ENCODE data around the gene UBAP2L. TPM values are rescaled to one million over a fixed set of nuclear protein-coding genes. Genes with fewer than 3 reads are reported as not detected.
A peak's percentile ranks its signal among the peaks of the same experiment; 100 is the strongest.
"Not testable (repeated sequence)": the region's sequence is repeated elsewhere in the genome, so short reads cannot be mapped to it uniquely, and the experiment has no call there.

Gene UBAP2L
- total RNA-seq, 3 donors from 2014 or later = 64.8 to 79.3 (median 70.1) TPM

- Histone ChIP-seq H3K36me3 (no peaks in the 10 kb centered on the region), H3K27me3 (no peaks in the 10 kb centered on the region), H3K9me3 (no peaks in the 10 kb centered on the region), H3K4me3 (peak within 1 kb of the TSS; percentile 77 to 91 (median 88)), H3K27ac (peak within 1 kb of the TSS; percentile 90 to 95), H3K4me1 (peaks cover 0 to 4% of the 10 kb centered on the region in 2 donors)
- intact Hi-C loops (cut with DNase I; ENCODE audit: low total_unique reads) = no loop called here
- peak; percentile 86 to 92 for DNase-seq (ENCODE audit: low spot score in 2 of 2)
- peak; percentile 49 for TF ChIP-seq POLR2A (IDR thresholded peaks at IDR 0.05)
- TF ChIP-seq, protein P1, sequence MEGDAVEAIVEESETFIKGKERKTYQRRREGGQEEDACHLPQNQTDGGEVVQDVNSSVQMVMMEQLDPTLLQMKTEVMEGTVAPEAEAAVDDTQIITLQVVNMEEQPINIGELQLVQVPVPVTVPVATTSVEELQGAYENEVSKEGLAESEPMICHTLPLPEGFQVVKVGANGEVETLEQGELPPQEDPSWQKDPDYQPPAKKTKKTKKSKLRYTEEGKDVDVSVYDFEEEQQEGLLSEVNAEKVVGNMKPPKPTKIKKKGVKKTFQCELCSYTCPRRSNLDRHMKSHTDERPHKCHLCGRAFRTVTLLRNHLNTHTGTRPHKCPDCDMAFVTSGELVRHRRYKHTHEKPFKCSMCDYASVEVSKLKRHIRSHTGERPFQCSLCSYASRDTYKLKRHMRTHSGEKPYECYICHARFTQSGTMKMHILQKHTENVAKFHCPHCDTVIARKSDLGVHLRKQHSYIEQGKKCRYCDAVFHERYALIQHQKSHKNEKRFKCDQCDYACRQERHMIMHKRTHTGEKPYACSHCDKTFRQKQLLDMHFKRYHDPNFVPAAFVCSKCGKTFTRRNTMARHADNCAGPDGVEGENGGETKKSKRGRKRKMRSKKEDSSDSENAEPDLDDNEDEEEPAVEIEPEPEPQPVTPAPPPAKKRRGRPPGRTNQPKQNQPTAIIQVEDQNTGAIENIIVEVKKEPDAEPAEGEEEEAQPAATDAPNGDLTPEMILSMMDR (IDR thresholded peaks at IDR 0.05) = peak; percentile 48 to 90 (median 89)
- peak; percentile 75 to 96 (median 81) for TF ChIP-seq POLR2AphosphoS5 (IDR thresholded peaks at IDR 0.05)
These were observed 51.7 kb downstream of the UBAP2L start, which contains the start of gene HAX1 for GRCh38 chr1:154272217-154272998. TSS of gene HAX1 (plus strand) at chr1:154272629. CDS start at chr1:154272724, 95 bp downstream.

GRCh38 chr1:154272999-154273563, 52.3 kb downstream of the UBAP2L start:
- no peak for TF ChIP-seq POLR2A (IDR thresholded peaks at IDR 0.05)
- TF ChIP-seq POLR2AphosphoS5 (IDR thresholded peaks at IDR 0.05) = no peak
- TF ChIP-seq, protein P1 (IDR thresholded peaks at IDR 0.05) = no peak
- DNase-seq (ENCODE audit: low spot score in 2 of 2) = no peak
- H3K27me3 ChIP-seq = no peaks in the 10 kb centered on the region
- peak overlapping the region; percentile 77 to 91 (median 88) for H3K4me3 ChIP-seq
- peaks cover 0 to 4% of the 10 kb centered on the region in 2 donors for H3K4me1 ChIP-seq
- H3K27ac ChIP-seq = peak overlapping the region; percentile 90 to 95
- no peaks in the 10 kb centered on the region for H3K9me3 ChIP-seq
- intact Hi-C loops (cut with DNase I; ENCODE audit: low total_unique reads) = no loop called here
- H3K36me3 ChIP-seq = no peaks in the 10 kb centered on the region

DNA sequence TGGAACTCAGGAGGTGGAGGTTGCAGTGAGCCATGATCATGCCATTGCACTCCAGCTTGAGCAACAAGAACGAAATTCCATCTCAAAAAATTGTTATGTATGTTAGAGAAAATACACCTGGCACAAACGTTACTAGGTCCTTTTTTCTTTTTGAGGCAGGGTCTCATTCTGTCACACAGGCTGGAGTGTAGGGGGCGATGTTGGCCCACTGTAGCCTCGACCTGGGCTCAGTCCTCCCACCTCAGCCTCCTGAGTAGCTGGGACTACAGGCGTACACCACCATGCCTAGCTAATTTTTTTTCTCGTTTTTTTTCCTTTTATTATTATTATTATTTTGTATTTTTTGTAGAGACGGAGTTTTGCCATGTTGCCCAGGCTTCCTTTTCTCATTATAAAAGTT, 56.0 kb downstream of the UBAP2L start:
- H3K9me3 ChIP-seq = no peaks in the 10 kb centered on the region
- H3K36me3 ChIP-seq = no peaks in the 10 kb centered on the region
- intact Hi-C loops (cut with DNase I; ENCODE audit: low total_unique reads) = no loop called here
- no peaks in the 10 kb centered on the region for H3K27me3 ChIP-seq
- H3K4me3 ChIP-seq = no peak overlapping the region
- no peak overlapping the region for H3K27ac ChIP-seq
- H3K4me1 ChIP-seq = peaks cover 0 to 4% of the 10 kb centered on the region in 2 donors
- no peak for DNase-seq (ENCODE audit: low spot score in 2 of 2)
- TF ChIP-seq POLR2AphosphoS5 (IDR thresholded peaks at IDR 0.05) (no peak), POLR2A (IDR thresholded peaks at IDR 0.05) (no peak)
- TF ChIP-seq, protein P1 (IDR thresholded peaks at IDR 0.05) = no peak

- DNase-seq (ENCODE audit: low spot score in 2 of 2); intact Hi-C loops (cut with DNase I; ENCODE audit: low total_unique reads); H3K9me3 ChIP-seq; H3K4me1 ChIP-seq; H3K4me3 ChIP-seq; H3K36me3 ChIP-seq; H3K27me3 ChIP-seq; H3K27ac ChIP-seq: not testable (repeated sequence)
These were observed 66.8 kb downstream of the UBAP2L start for GRCh38 chr1:154287591-154287990.

DNA sequence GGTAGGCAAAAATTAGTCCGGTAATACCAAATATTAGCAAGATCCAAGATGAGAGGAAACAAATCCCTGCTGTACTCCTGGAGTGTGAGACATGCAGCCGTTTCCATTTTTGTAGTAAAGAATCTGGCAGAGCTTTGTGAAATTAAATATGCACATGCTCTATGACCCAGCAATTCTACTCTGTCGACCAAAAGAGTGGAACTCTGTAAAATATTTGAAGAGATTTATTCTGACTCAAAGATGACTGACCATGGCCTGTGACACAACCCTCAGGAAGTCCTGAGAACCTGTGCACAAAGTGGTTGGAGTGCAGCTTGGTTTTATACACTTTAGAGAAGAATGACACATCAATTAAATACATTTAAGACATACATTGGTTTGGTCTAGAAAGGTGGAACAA, 67.9 kb downstream of the UBAP2L start:
- H3K27me3 ChIP-seq = no peaks in the 10 kb centered on the region
- no peak for TF ChIP-seq POLR2A (IDR thresholded peaks at IDR 0.05)
- TF ChIP-seq, protein P1 (IDR thresholded peaks at IDR 0.05) = no peak
- no peak for TF ChIP-seq POLR2AphosphoS5 (IDR thresholded peaks at IDR 0.05)
- intact Hi-C loops (cut with DNase I; ENCODE audit: low total_unique reads) = no loop called here

More for the DNA sequence above, 67.9 kb downstream of the UBAP2L start:
- no peak for DNase-seq (ENCODE audit: low spot score in 2 of 2)
- H3K4me3 ChIP-seq = no peak overlapping the region
- H3K27ac ChIP-seq = no peak overlapping the region
- H3K4me1 ChIP-seq = no peaks in the 10 kb centered on the region
- H3K9me3 ChIP-seq = peaks cover 0 to under 1% of the 10 kb centered on the region in 2 donors
- no peaks in the 10 kb centered on the region for H3K36me3 ChIP-seq

All from breast epithelium (tissue), 4 donors.